Measurements from ENCODE around the gene DSCAM. TPM values are rescaled to one million over a fixed set of nuclear protein-coding genes. Genes with fewer than 3 reads are reported as not detected.

The DSCAM gene
- total RNA-seq, 1 experiment from 2014 or later, result not detected

- DNase-seq (ENCODE audit: low read depth), result no peak
Measured at GRCh38 chr21:39980241-39980820, 866.6 kb downstream of the DSCAM start.

DNA sequence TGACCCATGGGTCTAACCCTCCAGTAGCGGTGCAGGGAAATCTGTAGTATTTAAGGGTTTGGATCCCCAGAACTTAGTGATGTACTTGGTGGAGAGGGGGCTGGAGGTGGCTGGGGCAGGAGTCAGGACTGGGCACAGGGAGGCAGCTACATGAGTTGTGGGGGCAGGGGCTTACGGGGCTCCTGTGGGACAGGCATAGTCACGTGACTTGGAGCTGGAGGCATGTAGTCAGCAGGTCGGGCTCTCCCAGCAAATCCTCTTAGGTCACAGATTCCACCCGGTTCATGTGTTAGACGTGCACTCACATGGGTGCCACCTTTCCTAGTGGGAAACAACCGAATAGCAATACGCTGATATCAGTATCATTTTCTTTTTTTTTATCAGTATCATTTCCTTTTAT is 867.6 kb downstream of the DSCAM start:
- DNase-seq (ENCODE audit: low read depth), result no peak

DNA sequence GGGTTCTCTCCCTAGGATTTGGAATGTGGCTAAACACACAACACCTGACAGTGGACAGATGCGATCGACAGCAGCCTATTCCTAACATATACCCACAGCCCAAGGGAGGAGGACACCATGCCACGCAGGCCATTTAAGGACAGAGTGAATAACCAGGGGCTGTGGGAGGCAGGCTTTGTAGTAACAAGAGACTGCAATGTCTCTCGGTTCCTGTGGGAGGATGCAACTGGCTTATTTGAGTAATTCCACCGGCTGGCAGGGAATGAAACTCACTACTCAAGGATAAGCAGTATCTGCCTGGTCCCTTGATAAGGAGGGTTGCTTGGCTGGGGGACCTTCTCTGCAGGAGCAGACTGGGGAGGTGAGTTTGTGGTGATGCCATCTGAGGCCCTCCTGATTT is 870.2 kb downstream of the DSCAM start:
- no peak for DNase-seq (ENCODE audit: low read depth)

GRCh38 chr21:39972976-39973770 is 873.8 kb downstream of the DSCAM start:
- DNase-seq (ENCODE audit: low read depth), result no peak

DNA sequence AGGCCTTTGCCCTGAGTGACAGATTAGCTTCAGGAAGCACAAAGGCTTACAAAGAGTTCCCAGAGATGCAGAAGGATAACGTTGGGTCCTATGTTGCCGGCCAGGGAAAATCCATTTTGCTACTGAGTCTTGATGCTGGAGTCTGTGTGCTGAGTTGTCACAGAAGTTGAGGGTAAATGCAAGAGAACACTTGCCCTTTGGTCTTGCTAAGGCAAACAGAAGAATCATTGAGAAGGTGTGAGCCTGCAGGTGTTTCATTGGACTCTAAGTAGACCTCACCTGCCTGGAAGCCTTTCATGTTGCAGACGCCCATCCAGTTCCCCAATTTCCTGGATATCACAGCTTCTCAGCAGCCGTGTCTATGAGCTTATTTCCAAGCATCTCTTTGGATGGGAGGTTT is 874.5 kb downstream of the DSCAM start:
- no peak for DNase-seq (ENCODE audit: low read depth)

GRCh38 chr21:39971956-39972355 is 875.0 kb downstream of the DSCAM start:
- no peak for DNase-seq (ENCODE audit: low read depth)

- DNase-seq (ENCODE audit: low read depth), result no peak
Measured at GRCh38 chr21:39969691-39970364, 877.1 kb downstream of the DSCAM start.

- DNase-seq (ENCODE audit: low read depth), result no peak
Measured at GRCh38 chr21:39968010-39968409, 878.9 kb downstream of the DSCAM start.

DNA sequence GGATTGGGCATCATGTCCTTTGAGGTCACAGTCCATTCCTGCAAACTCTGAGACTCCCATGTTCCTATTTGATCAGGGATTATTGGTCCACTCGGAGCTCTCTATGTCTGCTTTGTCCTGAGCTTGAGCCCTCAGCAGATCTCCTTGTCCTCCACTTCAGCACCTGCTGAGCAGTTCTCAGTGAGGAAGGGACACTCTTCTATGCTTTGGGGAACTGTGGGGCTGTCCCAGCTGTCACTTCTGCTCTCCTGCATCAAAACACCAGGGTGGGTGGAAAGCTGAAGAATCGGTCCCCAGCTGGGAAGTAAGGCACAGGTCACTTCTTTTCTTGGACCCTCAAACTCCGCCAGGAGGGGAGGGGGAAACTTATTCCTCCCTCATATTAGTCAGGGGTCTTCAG is 880.2 kb downstream of the DSCAM start:
- DNase-seq (ENCODE audit: low read depth), result no peak

DNA sequence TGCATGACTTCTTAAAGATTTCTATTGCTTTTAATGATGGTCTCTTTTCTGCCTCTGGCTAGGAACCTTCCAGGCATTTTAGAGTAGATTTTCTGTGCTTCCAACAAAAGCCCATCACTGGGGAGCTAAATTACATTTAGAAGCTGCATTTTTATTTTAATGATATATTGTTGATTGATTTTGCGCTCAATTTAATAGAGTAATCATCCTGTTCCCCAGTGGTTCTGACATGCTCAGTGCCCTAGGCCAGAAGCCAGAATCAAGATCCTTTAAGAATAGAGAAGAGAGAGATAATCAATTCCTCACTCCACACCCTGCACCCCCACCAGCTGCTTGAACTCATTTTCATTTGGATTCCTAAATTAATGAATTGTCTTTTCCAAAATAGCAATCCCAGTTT is 881.9 kb downstream of the DSCAM start:
- DNase-seq (ENCODE audit: low read depth), result no peak

DNA sequence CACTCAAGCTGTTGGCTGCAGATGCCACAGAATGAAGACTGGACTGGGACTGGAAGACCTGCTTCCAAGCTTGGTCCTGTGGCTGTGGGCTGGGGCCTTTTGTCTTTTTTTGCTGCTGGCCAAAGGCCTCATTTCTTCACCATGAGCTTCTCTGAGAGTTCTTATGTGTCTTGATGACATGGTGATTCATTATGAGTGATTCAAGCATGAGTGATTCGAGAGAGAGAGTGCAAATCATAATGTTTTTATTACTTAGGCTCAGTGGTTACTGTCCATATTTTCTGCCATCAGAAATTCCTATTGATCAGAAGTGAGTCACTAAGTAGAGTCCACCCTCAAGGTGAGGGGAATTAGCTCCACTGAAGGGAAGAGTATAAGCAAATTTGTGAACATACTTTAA is 885.7 kb downstream of the DSCAM start:
- DNase-seq (ENCODE audit: low read depth), result no peak
